ENCODE data around the gene PTPRN2.
"Not testable (repeated sequence)": the region's sequence is repeated elsewhere in the genome, so short reads cannot be mapped to it uniquely, and the experiment has no call there.

Gene PTPRN2

GRCh38 chr7:158428837-158429753 lies 158.5 kb downstream of the PTPRN2 start:
- TF ChIP-seq, protein P1, sequence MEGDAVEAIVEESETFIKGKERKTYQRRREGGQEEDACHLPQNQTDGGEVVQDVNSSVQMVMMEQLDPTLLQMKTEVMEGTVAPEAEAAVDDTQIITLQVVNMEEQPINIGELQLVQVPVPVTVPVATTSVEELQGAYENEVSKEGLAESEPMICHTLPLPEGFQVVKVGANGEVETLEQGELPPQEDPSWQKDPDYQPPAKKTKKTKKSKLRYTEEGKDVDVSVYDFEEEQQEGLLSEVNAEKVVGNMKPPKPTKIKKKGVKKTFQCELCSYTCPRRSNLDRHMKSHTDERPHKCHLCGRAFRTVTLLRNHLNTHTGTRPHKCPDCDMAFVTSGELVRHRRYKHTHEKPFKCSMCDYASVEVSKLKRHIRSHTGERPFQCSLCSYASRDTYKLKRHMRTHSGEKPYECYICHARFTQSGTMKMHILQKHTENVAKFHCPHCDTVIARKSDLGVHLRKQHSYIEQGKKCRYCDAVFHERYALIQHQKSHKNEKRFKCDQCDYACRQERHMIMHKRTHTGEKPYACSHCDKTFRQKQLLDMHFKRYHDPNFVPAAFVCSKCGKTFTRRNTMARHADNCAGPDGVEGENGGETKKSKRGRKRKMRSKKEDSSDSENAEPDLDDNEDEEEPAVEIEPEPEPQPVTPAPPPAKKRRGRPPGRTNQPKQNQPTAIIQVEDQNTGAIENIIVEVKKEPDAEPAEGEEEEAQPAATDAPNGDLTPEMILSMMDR (IDR thresholded peaks at IDR 0.05; ENCODE audit: borderline replicate concordance, insufficient read depth, low read depth, low read length), result no peak
- no peak overlapping the region for H3K4me3 ChIP-seq (ENCODE audit: low read depth, low read length)

GRCh38 chr7:158428131-158428836 lies 159.3 kb downstream of the PTPRN2 start:
- no peak overlapping the region for H3K4me3 ChIP-seq (ENCODE audit: low read depth, low read length)
- TF ChIP-seq, protein P1 (IDR thresholded peaks at IDR 0.05; ENCODE audit: borderline replicate concordance, insufficient read depth, low read depth, low read length), result no peak

DNA sequence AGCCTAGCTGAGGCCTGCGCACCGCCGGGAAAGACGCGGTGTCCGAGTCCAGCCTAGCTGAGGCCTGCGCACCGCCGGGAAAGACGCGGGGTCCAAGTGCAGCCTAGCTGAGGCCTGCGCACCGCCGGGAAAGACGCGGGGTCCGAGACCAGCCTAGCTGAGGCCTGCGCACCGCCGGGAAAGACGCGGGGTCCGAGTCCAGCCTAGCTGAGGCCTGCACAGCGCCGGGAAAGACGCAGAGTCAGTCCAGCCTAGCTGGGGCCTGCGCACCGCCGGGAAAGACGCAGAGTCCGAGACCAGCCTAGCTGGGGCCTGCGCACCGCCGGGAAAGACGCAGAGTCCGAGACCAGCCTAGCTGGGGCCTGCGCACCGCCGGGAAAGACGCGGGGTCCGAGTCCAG lies 161.9 kb downstream of the PTPRN2 start:
- H3K4me3 ChIP-seq (ENCODE audit: low read depth, low read length), result not testable (repeated sequence)

DNA sequence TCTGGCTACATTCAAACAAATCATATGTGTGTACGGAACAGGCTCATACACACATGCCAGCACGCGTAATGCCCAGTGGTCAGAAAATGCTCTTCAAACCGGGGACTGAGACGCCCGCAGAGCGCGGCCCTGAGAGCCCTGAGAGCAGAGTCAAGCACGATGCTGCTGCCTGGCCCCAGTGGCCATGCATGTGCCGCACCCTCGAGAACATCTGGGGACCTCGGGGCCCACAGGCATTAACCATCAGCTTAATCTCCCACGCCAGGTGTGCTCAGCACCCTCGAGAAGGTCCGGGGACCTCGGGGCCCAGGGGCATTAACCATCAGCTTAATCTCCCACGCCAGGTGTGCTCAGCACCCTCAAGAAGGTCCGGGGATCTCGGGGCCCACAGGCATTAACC lies 163.1 kb downstream of the PTPRN2 start:
- no peak overlapping the region for H3K4me3 ChIP-seq (ENCODE audit: low read depth, low read length)
- TF ChIP-seq, protein P1 (IDR thresholded peaks at IDR 0.05; ENCODE audit: borderline replicate concordance, insufficient read depth, low read depth, low read length), result no peak

DNA sequence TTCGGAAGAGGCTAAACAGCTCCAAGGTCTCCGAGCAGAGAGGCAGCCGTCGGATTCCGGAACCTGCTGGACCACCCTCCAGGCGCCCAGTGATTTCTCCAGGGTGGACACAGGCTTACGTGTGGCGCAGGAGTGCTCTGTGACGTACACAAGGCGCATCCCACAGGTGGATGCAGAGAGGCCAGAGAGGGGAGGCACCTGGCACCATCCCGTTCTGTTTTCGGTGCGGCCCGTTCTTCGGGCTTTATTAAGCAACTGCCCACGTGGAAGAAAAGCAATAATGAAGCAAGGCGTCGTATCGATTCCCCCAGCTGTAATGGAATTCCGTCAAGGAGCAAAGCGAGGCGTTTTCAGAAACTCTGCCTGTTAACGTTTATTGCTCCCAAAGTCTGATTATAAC lies 163.6 kb downstream of the PTPRN2 start:
- H3K4me3 ChIP-seq (ENCODE audit: low read depth, low read length), result no peak overlapping the region
- TF ChIP-seq, protein P1 (IDR thresholded peaks at IDR 0.05; ENCODE audit: borderline replicate concordance, insufficient read depth, low read depth, low read length), result no peak

DNA sequence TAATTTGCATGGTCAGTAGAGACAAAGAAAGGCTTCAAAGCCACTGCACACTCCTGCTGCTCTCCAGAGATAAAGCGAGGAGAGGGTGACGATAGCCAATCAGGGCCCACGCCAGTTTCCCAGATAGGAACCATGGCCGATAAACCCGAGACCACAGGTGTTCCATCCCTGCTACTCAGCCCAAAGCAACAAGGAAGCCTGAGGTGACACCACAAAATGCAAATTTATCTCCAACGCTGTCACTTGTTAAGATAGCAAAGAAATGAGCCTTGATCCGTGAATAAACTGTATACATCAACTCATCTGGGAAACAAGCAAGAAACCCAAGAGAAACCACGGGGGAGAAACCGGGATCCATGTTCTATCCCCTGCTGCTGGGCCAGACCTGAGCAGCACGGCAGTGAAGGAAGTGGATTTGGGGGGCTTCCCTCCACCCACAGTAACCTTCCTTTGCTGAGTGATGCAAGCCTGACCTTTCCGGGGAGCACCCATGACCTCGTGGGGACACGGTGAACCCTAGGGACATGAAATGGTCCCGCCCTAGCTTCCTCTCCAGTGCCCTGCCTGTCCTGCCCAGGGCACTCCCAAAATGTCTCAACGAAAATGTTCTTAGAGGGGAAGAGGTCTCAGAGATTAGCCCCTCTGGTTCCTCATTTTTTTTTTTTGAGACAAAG lies 164.6 kb downstream of the PTPRN2 start:
- TF ChIP-seq, protein P1 (IDR thresholded peaks at IDR 0.05; ENCODE audit: borderline replicate concordance, insufficient read depth, low read depth, low read length), result no peak

GRCh38 chr7:158422196-158422886 lies 165.3 kb downstream of the PTPRN2 start:
- TF ChIP-seq, protein P1 (IDR thresholded peaks at IDR 0.05; ENCODE audit: borderline replicate concordance, insufficient read depth, low read depth, low read length), result no peak
- H3K4me3 ChIP-seq (ENCODE audit: low read depth, low read length), result no peak overlapping the region

More for the DNA sequence above, 164.6 kb downstream of the PTPRN2 start:
- H3K4me3 ChIP-seq (ENCODE audit: low read depth, low read length), result no peak overlapping the region
